ENCODE measurements around the gene ZMYND12. TPM values are rescaled to one million over a fixed set of nuclear protein-coding genes. Genes with fewer than 3 reads are reported as not detected.

Gene ZMYND12
- total and polyA plus RNA-seq, 2 of the 4 experiments (the other 2 are of a cell fraction) = under 0.01 to 0.03 TPM

- Histone ChIP-seq H3K23ac (ENCODE audit: low read depth, low read length) (no peak overlapping the region), H2AFZ (replicated peaks; ENCODE audit: low read length, poor library complexity) (no peak overlapping the region), H3K79me1 (ENCODE audit: low read depth in 1 of 2, low read length in 2 of 2) (no peaks in the 10 kb centered on the region), H3K9me3 (ENCODE audit: control insufficient read depth, insufficient read depth, low read length) (no peaks in the 10 kb centered on the region), H3K27me3 (ENCODE audit: control insufficient read depth, insufficient read depth, low read length) (peaks cover 10% of the 10 kb centered on the region), H3K14ac (replicated peaks; ENCODE audit: low read depth, low read length) (no peak overlapping the region), H3K9ac (ENCODE audit: low read depth, low read length) (no peak overlapping the region), H3K56ac (ENCODE audit: extremely low read depth, insufficient read depth, low read length) (no peak overlapping the region), H2BK15ac (ENCODE audit: low read depth, low read length) (no peak overlapping the region), H3K36me3 (ENCODE audit: control insufficient read depth, insufficient read depth, low read length) (no peaks in the 10 kb centered on the region), H2AK9ac (replicated peaks; ENCODE audit: low read depth, low read length, poor library complexity) (no peak overlapping the region), H3K4me3 (ENCODE audit: insufficient read depth, low read depth, low read length) (no peak overlapping the region), H3K27ac (ENCODE audit: insufficient read depth, low read length) (no peak overlapping the region), H4K20me1 (ENCODE audit: insufficient read depth, low read length) (no peaks in the 10 kb centered on the region), H2BK120ac (ENCODE audit: low read depth, low read length) (no peak overlapping the region), H3K4me2 (ENCODE audit: low read depth, low read length) (no peak overlapping the region), H4K8ac (ENCODE audit: low read depth in 2 of 2, low read length in 2 of 2) (no peak overlapping the region), H3K18ac (ENCODE audit: low read depth, low read length) (no peak overlapping the region), H4K91ac (ENCODE audit: insufficient read depth, low read depth, low read length) (no peak overlapping the region), H3K9me1 (ENCODE audit: insufficient read depth, low read length) (no peaks in the 10 kb centered on the region), H2BK5ac (ENCODE audit: low read depth, low read length, poor library complexity, severe bottlenecking) (no peak overlapping the region), H3K4me1 (ENCODE audit: control insufficient read depth, insufficient read depth, low read length) (no peaks in the 10 kb centered on the region), H2BK20ac (ENCODE audit: low read depth, low read length) (no peak overlapping the region), H2AK5ac (ENCODE audit: low read depth, low read length) (no peak overlapping the region), H3K4ac (ENCODE audit: low read depth, low read length) (no peak overlapping the region), H4K5ac (ENCODE audit: low read depth, low read length) (no peak overlapping the region)
- DNase-seq (no peak), ATAC-seq (ENCODE audit: low read depth) (no peak)
- ChIA-PET POLR2A (ENCODE audit: unreplicated experiment) (no interaction called here), CTCF (no interaction called here)
- no peak for TF ChIP-seq NFE2L2 (IDR thresholded peaks at IDR 0.05; ENCODE audit: low read depth, low read length)
- TF ChIP-seq MAFK (IDR thresholded peaks at IDR 0.05; ENCODE audit: low read depth, low read length) = no peak
- no peak for TF ChIP-seq CTCF (conservative IDR thresholded peaks at IDR 0.05; ENCODE audit: low read depth, low read length)
- TF ChIP-seq RCOR1 (IDR thresholded peaks at IDR 0.05; ENCODE audit: insufficient replicate concordance, low read length) = no peak
- TF ChIP-seq USF2 (IDR thresholded peaks at IDR 0.05; ENCODE audit: low read depth, low read length) = no peak
- no peak for TF ChIP-seq RAD21 (IDR thresholded peaks at IDR 0.05; ENCODE audit: low read length)
- TF ChIP-seq RFX5 (IDR thresholded peaks at IDR 0.05; ENCODE audit: low read depth, low read length) = no peak
- TF ChIP-seq POLR2A (IDR thresholded peaks at IDR 0.05; ENCODE audit: low read depth, low read length) = no peak
- TF ChIP-seq BHLHE40 (IDR thresholded peaks at IDR 0.05; ENCODE audit: low read depth, low read length) = no peak
- intact Hi-C loops (cut with micrococcal nuclease) = no loop called here
- dilution Hi-C loops (cut with HindIII; ENCODE audit: low sequenced_read_pairs, unreplicated experiment) = no loop called here
- in situ Hi-C loops (cut with MboI; ENCODE audit: low sequenced_read_pairs) = no loop called here
- BruUV-seq (replicated peaks) = no TSS peak
- 85% methylated on average over 3 of the region's 6 CpGs; no CpG with 5 or more reads in 1 of the 2 experiments for WGBS, 2 experiments (ENCODE audit: extremely low coverage in 2 of 2, insufficient read length in 1 of 2)
Measured at GRCh38 chr1:42386051-42386450, 69.8 kb downstream of the ZMYND12 start.

Measured in IMR-90 (cell line).